Stimulated activated CD8-positive, alpha-beta memory T cell treated with anti-CD3 and anti-CD28 coated beads, Interleukin-4, amount 100 ng/mL, for 1 hour (primary cell): Measurements from ENCODE around the gene CES3.
"Not testable (repeated sequence)": the region's sequence is repeated elsewhere in the genome, so short reads cannot be mapped to it uniquely, and the experiment has no call there.

Experiments used
- DNase-seq, 2 donors: peaks; one replicate each; pipeline ENCODE4 v3.0.0-alpha.2; 2020; ENCODE audit warnings: low read depth in 2 of 2, low spot score in 1 of 2

The CES3 gene

DNA sequence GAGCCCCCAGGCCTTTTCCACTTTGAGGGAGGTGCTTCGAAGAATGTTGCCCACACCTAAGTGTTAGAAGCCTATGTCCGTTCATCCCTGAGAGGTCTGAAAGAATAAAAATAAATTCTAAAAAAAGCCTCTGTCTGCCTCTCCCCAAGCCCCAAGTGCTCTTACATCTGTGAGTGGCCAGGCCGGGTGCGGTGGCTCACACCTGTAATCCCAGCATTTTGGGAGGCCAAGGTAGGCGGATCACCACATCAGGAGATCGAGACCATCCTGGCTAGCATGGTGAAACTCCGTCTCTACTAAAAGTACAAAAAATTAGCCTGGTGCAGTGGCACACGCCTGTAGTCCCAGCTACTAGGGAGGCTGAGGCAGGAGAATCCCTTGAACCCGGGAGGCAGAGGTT lies 16.1 kb upstream of the CES3 start:
- DNase-seq = not testable (repeated sequence)

DNA sequence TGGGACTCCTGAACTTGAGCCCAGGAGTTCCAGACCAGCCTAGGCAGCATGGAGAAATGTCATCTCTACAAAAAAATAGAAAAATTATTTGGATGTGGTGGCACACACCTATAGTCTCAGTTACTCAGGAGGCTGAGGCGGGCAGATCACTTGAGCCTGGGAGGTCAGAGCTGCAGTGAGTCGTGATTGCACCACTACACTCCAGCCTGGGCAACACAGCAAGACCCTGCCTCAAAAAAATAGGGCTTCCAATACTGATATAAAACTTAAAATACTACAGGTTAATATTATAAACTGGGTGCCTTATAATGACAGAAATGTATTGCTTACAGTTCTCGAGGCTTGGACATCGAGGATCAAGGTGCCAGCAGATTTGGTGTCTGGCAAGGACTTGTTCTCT lies 15.1 kb upstream of the CES3 start:
- no peak for DNase-seq

DNA sequence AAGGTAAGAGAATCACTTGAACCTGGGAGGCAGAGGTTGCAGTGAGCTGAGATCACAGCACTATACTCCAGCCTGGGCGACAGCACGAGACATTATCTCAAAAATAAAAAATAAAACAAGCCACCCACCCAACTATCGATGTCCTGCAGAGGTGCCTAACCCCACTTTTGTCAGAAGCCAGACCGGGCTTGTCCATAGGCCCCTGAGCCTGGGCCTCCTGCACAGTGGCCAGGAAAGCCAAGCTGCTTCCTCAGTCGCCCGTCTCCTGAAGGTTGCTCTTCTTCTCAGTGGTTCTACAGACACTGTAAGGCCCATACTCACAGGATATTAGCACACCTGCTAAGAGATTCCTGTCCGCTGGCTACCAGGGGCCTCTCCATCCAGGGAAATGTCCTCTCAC lies 14.5 kb upstream of the CES3 start:
- DNase-seq = no peak

DNA sequence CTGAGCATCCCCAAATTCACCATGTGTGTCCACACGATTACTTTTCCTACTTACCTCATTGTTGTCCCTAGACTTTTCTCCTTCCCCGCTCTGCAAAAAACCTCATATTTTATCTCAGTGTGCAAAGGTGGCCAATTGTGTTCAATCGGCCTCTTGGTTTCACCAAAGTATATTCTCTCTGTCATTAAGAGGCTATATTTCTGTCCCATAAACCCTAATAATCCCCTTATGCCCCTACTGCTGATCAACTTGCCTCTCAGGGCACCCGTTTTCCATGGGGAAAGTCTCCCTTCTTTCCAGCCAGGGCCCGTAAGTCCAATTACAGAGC lies 14.1 kb upstream of the CES3 start:
- DNase-seq = no peak

DNA sequence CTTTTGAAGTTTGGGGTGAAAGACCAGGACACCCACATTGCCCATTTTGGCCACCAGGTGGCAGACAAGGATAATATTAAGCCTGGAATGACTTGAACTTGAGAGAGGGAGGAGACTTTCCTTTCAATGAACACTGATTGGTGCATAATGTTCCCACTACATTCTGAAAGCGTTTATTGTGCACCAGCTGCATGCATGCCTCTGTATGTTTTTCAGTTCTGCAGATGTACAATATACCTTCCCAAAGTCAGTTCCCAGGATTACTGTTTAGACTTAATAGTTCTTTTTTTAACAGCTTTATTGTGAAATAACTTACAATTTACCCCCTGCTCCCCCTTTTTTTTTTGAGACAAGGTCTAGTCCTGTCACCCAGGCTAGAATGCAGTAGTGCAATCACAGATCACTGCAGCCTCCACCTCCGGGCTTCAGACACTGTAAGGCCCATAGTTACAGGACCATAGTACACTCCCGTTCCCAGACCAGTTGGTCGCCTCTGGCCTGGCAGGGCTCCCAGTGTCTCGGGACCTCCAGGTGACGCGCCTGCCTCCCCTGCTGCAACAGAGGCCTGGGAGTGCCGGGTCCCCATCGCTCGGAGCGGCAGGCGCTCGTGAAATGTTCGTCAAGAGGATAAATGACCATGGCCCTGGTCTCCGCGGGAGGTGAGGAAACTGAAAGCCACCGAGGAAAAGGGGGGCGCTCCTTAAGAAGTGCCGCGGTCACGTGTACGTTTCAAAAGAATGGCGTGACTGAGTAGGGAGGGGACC lies 13.6 kb upstream of the CES3 start:
- peak; percentile 60 to 66 for DNase-seq

DNA sequence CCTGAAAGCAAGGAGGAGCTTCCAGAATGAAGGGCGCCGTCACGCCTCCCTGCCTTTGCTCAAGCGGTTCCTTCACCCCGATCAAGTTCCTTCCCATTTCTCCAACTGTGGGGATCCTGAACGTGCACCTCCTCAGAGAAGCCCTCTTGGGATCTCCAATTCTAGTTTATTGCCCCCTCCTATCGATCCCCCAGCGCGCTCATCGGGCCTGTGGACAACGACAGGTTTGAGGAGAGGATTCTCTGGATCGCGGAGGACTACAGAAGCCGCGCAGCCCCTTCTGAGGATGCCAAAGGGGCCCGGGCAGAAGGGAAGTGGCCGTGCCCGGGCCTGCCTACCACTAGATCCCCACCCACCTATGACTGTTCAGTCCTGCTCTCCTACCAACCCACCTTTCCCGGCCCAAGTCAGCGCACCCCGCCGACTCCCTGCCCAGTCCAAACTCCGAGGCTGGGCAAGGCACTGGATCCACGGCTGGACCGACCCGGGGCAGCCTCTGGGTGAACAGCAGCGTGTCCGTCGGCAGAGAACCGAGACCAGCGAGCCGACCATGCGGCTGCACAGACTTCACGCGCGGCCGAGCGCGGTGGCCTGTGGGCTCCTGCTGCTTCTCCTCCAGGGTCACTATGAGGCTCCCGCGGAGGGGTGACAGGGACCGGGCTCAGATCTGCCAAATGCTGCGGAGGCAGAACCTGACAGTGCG lies 12.8 kb upstream of the CES3 start:
- no peak for DNase-seq

DNA sequence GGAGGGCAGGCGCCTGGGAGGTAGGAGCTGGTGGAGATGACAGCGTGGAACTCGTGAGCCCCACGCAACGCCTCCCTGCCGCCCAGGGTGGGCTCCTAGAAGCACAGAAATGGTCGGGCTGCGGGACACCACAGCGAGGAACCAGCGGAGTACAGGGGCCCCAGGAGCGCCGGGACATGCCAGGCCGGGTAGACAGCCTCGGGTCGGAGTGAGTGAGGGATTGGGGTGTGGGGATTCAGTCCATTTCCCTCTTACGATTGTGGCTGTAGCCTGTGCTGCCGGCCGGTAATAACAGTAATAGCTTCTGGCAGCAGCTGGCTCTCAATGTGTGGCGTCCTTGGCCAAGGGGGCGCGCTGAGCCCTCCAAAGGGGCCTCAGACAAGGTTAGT lies 12.2 kb upstream of the CES3 start:
- no peak for DNase-seq

DNA sequence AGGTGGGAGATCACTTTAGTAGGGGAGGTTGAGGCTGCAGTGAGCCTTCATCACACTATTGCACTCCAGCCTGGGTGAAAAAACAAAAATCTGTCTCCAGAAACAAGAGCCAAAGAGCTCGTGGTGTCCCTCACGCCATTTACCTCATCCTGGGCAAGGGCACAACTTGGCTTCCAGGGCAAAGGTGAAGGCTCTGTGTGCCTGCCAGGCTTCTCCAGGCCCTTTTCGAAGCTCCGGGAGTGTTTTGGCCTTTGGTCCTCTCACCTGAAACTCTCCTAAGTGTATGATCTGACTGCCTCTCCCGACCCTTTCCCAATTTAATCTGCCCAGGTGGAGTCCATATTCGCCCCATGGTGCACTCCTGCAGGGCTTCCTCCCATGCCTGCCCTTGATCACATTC lies 11.6 kb upstream of the CES3 start:
- DNase-seq = no peak

DNA sequence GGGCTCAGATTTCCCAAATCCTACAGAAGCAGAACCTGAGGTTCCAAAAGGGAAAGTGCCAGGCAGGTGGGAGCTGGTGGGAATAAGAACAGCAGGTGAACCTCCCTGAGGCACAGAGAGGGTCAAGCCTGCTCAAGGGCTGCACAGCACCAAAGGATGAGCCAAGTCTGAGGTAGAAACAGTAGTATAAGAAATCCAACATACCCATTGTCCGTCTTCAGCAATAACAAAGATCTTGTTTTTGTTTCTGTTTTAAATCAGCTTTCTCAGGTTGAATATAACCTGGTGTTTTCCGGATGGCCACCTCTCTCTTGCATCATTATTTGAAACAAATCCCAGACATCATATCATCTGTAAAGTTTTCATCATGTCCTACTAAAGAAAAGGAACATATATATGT lies 10.6 kb upstream of the CES3 start:
- DNase-seq = no peak

DNA sequence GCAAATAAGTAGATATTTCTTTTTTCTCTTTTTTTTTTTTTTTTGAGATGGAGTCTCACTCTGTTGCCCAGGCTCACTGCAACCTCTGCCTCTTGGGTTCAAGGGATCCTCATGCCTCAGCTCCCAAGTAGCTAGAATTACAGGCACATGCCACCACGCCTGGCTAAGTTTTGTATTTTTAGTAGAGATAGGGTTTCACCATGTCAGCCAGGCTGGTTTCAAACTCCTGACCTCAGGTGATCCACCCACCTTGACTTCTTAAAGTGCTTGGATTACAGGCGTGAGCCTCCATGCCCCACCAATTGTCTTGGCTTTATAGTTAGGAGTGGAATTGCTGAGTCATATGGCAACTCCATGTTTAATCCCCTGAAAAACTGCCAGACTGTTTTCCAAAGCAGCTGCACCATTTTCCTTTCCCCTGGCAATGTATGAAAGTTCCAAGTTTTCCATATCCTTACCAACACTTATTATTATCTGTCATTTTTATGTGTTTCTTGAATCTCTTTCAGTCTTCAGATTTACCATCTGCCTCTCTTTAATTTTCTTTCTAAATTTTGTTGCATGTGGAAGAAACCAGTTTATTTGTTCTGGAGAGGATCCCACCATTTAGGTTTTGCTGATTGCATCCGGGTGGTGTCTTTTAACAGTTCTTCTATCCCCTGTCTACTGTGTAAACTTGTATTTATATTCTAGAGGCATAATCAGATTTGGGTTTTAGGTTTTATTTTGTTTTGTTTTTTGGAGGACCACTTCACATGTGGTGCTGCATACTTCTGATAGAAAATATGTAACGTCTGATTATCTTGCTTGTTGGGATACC lies 9.9 kb upstream of the CES3 start:
- no peak for DNase-seq

DNA sequence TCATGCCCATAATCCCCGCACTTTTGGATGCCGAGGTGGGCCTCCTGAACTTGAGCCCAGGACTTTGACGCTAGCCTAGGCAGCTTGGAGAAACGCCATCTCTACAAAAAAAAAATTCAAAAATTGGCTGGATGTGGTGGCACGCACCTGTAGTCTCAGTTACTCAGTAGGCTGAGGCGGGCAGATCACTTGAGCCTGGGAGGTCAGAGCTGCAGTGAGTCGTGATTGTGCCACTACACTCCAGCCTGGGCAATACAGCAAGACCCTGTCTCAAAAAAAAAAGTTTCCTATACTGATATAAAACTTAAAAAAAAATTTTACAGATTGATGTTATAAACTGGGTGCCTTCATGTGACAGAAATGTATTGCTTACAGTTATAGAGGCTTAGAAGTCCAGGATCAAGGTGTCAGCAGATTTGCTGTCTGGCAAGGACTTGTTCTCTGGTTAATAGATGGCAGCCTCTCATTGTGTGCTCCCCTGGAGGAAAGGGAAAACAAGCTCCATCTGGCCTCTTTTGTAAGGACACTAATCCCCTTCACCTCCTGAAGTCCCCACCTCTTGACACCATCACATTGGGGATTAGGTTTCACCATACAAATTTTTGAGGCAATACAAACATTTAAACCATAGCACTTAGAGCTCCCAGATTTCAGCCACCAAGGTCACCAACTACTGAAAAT lies 8.5 kb upstream of the CES3 start:
- no peak for DNase-seq

DNA sequence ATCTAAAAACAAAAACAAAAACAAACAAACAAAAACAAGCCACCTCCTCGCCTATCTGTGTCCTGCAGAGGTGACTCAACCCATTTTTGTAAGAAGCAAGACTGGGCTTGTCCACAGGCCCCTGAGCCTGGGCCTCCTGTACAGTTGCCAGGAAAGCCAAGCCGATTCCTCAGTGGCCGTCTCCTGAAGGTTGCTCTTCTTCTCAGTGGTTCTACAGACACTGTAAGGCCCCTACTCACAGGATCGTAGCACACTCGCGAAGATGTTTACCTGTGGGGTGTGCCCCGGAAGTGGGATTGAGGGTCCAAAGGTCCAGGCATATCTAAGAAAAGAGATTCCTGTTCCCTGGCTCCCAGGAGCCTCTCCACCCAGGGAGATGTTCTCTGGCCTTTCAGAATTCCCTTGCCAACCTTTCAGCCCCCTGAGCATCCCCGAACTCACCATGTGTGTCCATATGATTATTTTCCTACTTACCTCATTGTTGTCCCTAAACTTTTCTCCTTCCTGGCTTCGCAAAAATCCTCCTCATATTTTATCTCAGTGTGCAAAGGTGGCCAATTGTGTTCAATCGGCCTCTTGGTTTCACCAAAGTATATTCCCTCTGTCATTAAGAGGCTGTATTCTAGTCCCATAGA lies 7.5 kb upstream of the CES3 start:
- no peak for DNase-seq

DNA sequence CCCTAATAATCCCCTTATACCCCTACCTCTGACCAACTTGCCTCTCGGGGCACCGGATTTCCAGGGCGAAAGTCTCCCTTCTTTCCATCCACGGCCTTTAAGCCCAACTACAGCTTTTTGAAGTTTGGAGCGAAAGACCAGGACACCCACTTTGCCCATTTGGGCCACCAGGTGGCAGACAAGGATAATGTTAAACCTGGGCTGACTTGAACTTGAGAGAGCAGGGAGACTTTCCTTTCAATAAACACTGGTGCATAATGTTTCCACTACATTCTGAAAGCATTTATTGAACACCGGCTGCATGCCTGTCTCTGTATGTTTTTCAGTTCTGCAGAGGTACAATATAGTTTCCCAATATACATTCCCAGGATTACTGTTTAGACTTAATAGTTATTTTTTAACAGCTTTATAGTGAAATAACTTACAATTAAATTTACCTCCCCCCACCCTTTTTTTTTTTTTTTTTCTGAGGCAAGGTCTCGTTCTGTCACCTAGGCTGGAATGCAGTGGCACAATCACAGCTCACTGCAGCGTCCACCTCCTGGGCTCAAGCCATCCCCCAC lies 6.9 kb upstream of the CES3 start:
- DNase-seq = peak; percentile 33 to 50

DNA sequence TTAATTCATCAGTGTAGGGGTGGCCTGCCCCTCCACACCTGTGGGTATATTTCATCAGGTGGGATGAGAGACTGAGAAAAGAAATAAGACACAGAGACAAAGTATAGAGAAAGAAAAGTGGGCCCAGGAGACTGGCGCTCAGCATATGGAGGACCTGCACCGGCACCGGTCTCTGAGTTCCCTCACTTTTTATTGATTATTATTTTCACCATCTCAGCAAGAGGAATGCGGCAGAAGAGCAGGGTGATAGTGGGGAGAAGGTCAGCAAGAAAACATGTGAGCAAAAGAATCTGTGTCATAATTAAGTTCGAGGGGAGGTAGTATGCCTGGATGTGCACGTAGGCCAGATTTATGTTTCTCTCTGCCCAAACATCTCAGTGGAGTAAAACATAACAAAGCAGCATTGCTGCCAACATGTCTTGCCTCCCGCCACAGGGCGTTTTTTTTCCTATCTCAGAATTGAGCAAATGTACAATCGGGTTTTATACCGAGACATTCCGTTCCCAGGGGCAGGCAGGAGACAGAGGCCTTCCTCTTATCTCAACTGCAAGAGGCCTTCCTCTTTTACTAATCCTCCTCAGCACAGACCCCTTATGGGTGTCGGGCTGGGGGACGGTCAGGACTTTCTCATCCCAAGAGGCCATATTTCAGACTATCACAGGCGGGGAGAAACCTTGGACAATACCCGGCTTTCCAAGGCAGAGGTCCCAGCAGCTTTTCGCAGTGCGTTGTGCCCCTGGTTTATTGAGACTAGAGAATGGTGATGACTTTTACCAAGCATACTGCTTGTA lies 5.5 kb upstream of the CES3 start:
- not testable (repeated sequence) for DNase-seq

DNA sequence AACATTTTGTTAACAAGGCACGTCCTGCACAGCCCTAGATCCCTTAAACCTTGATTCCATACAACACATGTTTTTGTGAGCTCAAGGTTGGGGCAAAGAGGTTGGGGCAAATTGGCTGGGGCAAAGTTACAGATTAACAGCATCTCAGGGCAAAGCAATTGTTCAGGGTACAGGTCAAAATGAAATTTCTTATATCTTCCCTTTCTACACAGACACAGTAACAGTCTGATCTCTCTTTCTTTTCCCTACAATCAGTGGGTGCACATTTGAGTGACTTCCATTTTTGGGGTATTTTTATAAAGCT lies 5.0 kb upstream of the CES3 start:
- not testable (repeated sequence) for DNase-seq

DNA sequence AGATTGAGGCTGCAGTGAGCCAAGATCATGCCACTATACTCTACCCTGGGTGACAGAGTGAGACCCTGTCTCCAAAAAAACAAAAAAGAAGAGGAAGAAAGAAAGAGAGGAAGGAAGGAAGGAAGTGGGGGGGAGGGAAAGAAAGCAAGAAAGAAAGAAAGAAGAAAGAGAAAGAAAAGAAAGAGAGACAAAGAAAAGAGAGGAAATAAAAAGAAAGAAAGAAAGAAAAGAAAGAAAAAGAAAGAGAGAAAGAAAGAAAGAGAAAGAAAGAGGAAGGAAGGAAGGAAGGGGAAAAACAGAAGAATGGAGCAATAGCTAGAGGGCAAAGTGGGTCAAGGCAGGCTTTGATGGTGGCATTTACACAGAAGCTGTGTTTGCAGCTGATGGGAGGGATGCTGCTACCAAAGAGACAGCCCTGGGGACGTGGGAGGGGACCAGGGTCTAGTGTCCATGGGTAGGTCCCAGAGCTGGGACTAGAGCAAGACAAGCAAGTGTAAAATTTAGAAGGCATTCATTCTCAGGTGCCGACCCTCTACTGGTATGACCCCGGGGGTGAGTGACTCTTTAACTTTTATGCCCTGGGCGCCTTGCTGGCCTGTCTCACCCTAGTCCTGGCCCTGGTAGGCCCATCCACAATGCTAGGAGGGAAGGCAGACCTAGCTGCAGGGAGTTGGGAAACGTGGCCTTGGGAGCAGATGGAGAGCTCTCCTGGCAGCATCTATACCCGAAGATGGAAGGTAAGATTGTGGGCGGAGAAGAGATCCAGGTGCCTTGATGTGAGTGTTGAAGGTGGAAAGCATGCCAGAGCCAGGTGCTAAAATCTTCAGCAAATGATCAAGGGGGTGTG lies 2.0 kb upstream of the CES3 start:
- no peak for DNase-seq

DNA sequence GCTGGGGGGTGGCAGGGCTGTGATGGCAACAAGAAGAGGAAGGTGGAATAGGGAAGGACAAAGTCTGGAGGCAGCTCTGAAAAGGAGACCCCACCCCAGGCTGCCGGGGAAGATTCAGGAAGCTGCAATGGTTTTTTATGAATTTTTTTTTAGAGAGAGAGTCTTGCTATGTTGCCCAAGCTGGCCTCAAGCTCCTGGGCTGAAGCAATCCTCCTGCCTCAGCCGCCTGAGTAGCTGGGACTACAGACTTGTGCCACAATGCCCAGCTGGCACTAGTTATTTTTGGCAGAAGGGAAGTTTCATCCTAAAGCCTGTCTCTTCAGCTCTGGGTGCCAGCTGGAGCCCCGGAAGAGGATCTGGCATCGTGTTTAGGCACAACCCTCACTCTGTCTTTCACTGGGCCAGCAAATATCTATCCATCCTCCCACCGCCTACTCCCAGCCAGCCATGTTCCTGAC lies 1.3 kb upstream of the CES3 start:
- no peak for DNase-seq

DNA sequence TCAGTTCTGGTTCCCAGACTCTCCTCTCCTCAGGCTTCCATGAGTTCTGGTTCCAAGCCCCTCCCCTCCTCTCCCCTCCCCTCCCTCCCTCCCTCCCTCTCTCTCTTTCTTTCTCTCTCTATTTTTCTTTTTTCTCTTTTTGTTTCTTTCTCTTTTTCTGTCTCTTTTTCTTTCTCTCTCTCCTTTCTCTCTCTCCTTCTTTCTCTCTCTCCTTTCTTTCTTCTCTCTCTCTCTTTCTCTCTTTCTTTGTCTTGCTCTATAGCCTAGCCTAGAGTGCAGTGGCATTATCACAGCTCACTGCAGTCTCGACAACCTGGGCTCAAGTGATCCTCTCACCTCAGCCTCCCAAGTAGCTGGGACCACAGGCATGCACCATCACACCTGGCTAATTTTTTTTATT lies 796 bp upstream of the CES3 start:
- no peak for DNase-seq

DNA sequence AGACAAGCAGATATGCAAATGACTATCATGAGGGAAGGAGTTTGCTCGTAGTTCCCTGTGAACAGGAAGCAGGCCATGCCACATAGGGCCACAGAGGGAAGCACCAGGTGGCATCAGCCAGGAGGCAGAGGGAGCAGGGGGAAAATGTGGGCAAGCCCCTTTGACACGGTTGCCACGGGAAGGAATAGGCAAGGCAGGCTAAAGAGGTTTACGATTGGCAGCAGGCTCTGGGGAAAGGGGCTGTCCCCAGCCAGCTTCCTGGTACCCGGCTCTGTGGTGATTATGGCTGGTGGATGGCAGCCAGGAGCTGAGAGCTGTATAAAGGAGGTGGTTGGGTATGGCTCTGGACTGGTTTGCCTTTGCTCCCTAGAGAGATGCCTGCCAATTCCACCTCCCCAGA lies 848 bp downstream of the CES3 start:
- DNase-seq = no peak
